Right cardiac atrium (tissue), 5 donors: ENCODE measurements around the gene ZSCAN22. TPM values are rescaled to one million over a fixed set of nuclear protein-coding genes. Genes with fewer than 3 reads are reported as not detected.
A peak's percentile ranks its signal among the peaks of the same experiment; 100 is the strongest.
"Not testable (repeated sequence)": the region's sequence is repeated elsewhere in the genome, so short reads cannot be mapped to it uniquely, and the experiment has no call there.

Experiments
- ATAC-seq, 2 donors: fragments of 200-7000 bp; cut with Tn5 transposase; one replicate each; pipeline versions ENCODE4 v1.8.0 to v1.9.1; 2020; ENCODE audit warnings: moderate library complexity in 2 of 2, mild to moderate bottlenecking in 1 of 2
- DNase-seq, 3 donors: peaks; one replicate each; pipeline ENCODE4 v3.0.0-alpha.2; 2020
- H3K27ac ChIP-seq: one replicate; pipeline ENCODE4 v1.5.1; 2013; ENCODE audit warnings: mild to moderate bottlenecking, low read length, control low read depth, moderate library complexity
- H3K27me3 ChIP-seq: one replicate; pipeline ENCODE4 v1.6.1; 2013; ENCODE audit not compliant: control insufficient read depth, insufficient read depth
- H3K4me1 ChIP-seq: one replicate; pipeline ENCODE4 v1.6.1; 2013; ENCODE audit warnings: low read length; ENCODE audit not compliant: control insufficient read depth, insufficient read depth
- H3K4me3 ChIP-seq: one replicate; pipeline ENCODE4 v1.5.1; 2013; ENCODE audit warnings: low read length, control low read depth
- H3K9me3 ChIP-seq: one replicate; pipeline ENCODE4 v1.6.1; 2013; ENCODE audit warnings: low read length; ENCODE audit not compliant: control insufficient read depth
- WGBS: extraction: QIAGEN DNeasy Blood & Tissue Kit; methylation state at CpG from one replicate; pipeline ENCODE4 v1.1.7; 2013; 5-methylcytosine and 5-hydroxymethylcytosine counted together
- intact Hi-C, 4 donors: fragments of 100-400 bp; cut with DNase I; formaldehyde crosslinking; loops; one replicate each; pipeline versions ENCODE4 v1.11.0 to v1.14.0; 2022 to 2023
- polyA plus RNA-seq: library from polyadenylated mRNA; stranded (reverse); fragments of 200-250 nt; gene quantifications from one replicate; pipeline ENCODE4 v1.2.3, GENCODE V29; 2013
- total RNA-seq, 4 donors: library from RNA; stranded (reverse); fragmentation: NEBNext Ultra II Directional; extraction: Animal tissue kit (Norgen Biotek cat#: 25700); gene quantifications; one replicate each; pipeline ENCODE4 v1.2.1, GENCODE V29; 2021
- donor health status: healthy with polysubstance abuse.
- donor health status: DM: no; HTN: yes; CAD: no.
- donor health status: DM: no; HTN: no; CAD: no.
- donor health status: DM: no; HTN: yes; CAD: no; lungs with severe emphysema.
- donor health status: DM: yes; HTN: yes; CAD: no.

ZSCAN22 gene
- total and polyA plus RNA-seq, 5 donors: 0.79 to 2.1 (median 1.9) TPM

- no peak for ATAC-seq
- Histone ChIP-seq H3K4me3 (no peak overlapping the region), H3K27ac (no peak overlapping the region), H3K4me1 (no peaks in the 10 kb centered on the region), H3K27me3 (no peaks in the 10 kb centered on the region), H3K9me3 (no peaks in the 10 kb centered on the region)
- no peak for DNase-seq
- WGBS: 99% methylated on average over 11 of the region's 11 CpGs
- intact Hi-C loops: no loop called here
These were observed 11.5 kb downstream of the ZSCAN22 start for GRCh38 chr19:58338336-58338735.

DNA sequence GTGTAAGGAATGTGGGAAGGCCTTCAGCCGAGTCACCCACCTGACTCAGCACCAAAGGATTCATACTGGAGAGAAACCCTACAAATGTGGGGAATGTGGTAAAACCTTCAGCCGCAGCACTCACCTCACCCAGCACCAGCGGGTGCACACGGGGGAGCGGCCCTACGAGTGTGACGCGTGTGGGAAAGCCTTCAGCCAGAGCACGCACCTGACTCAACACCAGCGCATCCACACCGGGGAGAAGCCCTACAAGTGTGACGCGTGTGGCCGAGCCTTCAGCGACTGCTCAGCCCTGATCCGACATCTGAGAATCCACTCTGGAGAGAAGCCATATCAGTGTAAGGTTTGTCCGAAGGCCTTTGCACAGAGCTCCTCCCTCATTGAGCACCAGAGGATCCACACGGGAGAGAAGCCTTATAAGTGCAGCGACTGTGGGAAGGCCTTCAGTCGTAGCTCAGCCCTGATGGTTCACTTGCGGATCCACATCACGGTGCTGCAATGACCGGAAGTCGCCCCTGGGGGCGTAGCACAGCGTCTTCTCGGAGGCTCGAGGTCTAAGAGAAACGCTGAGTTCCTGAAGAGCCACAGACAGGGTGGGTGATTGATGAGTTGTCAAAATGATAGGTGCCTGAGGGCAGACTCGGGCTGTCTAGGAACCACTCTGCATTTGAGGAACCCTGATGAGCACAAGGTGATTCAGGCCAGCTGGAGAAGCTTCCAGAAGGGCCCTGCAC is 12.2 kb downstream of the ZSCAN22 start:
- DNase-seq (peak in 1 of 3 donors; percentile 37), ATAC-seq (peak in 1 of 2 donors; percentile 26)
- Histone ChIP-seq H3K9me3 (no peaks in the 10 kb centered on the region), H3K4me3 (no peak overlapping the region), H3K4me1 (no peaks in the 10 kb centered on the region), H3K27me3 (no peaks in the 10 kb centered on the region), H3K27ac (no peak overlapping the region)
- 76% methylated on average over 30 of the region's 30 CpGs for WGBS
- intact Hi-C loops: no loop called here

DNA sequence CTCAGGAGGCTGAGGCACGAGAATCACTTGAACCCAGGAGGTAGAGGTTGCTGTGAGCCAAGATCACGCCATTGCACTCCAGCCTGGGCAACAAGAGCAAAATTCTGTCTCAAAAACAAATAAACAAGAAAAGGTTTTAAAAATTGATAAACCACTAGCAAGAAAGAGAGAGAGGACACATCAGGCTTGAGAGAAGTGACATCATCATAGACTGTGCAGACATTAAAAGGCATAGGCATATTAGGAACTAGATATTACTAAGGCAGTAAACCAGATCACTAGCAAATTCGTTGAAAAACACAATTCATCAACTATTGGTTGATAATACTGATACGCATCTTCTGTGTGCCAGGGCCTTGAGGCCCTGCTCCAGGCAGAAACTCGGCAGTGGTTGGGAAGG is 18.8 kb downstream of the ZSCAN22 start:
- no peak overlapping the region for H3K27ac ChIP-seq
- no peak overlapping the region for H3K4me3 ChIP-seq
- intact Hi-C loops: no loop called here
- DNase-seq (no peak), ATAC-seq (no peak)
- H3K4me1 ChIP-seq: no peaks in the 10 kb centered on the region
- H3K9me3 ChIP-seq: no peaks in the 10 kb centered on the region
- WGBS: 70% methylated on average over 5 of the region's 5 CpGs
- H3K27me3 ChIP-seq: no peaks in the 10 kb centered on the region

DNA sequence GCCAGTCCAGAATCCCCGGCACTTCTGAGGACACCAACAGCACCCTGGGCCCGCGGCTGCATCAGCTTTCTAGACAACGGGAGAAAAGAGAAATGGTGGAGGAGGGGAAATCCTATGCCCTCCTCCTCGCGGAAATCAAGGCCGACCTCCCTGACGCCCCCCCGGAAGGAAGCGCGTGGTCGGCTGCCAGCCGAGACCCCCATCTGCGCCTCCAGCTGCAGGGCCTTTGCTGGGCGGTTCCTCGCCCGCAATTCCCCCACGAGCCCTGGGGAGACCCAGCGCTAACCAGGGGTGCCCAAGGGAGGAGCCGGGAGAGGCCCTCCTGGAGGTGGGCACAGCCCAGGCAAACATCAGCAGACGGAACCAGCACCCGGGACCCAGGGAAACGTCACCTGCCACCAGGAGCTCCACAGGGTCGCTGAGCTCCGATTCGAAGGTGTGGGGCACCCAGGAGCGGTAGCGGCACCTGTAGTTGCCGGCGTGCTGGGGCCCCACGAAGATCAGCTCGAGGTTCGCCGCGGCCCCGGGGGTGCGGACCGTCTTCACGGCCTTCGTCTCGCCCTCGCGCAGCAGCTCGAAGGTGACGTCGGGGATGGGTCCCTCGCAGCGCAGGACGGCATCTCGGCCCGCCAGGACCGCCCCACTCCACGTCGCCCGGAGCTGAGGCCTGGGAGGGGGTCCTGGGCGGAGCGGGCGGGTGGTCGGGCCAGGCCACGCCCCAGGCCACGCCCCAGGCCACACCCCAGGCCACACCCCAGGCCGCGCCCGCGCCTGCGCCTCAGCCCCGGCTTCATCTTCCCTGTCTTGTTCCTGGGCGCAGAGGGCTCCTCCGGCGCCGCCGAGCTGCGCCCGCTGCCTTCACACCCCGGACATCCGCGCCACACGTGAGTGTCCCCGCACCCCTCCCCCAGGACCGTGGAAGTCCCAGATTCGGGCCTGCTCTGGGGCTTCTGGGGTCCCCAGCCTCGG is 20.5 kb downstream of the ZSCAN22 start:
- Histone ChIP-seq H3K9me3 (no peaks in the 10 kb centered on the region), H3K4me3 (peak overlapping the region; percentile 33), H3K27me3 (no peaks in the 10 kb centered on the region), H3K27ac (peak overlapping the region; percentile 1), H3K4me1 (no peaks in the 10 kb centered on the region)
- intact Hi-C loops: no loop called here
- WGBS: 2% methylated on average over 82 of the region's 82 CpGs
- DNase-seq (peak; percentile 59 to 86 (median 85)), ATAC-seq (peak; percentile 94 to 95)

GRCh38 chr19:58348080-58348479 is 21.3 kb downstream of the ZSCAN22 start:
- H3K27me3 ChIP-seq, H3K4me1 ChIP-seq, H3K27ac ChIP-seq, intact Hi-C loops, H3K9me3 ChIP-seq, ATAC-seq: not testable (repeated sequence)
- DNase-seq: peak in 2 of 3 donors; percentile 18 to 47
- WGBS: 36% methylated on average over 12 of the region's 12 CpGs
- H3K4me3 ChIP-seq: peak overlapping the region; percentile 33

DNA sequence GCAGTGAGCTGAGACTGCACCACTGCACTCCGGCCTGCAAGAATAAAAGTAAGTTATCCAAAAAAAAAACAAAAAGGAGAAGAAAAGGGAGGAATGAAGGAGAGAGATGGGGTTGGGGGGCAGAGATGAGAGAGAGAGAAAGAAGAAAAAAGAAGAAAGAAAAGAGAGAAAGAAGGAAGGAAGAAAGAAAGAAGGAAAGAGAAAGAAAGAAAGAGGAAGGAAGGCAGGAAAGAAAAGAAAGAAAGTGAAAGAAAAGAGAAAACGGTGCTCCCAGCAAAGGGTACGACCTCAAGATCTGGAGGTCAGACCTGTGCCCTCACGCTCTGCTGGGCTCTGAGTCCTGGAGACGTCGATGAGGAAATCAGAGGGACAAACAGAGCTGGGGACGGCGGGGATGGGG is 22.8 kb downstream of the ZSCAN22 start:
- no peak for DNase-seq
- ATAC-seq: no peak
- no peak overlapping the region for H3K4me3 ChIP-seq
- H3K9me3 ChIP-seq: no peaks in the 10 kb centered on the region
- intact Hi-C loops: no loop called here
- no peak overlapping the region for H3K27ac ChIP-seq
- 39% methylated on average over 8 of the region's 8 CpGs for WGBS
- no peaks in the 10 kb centered on the region for H3K27me3 ChIP-seq
- no peaks in the 10 kb centered on the region for H3K4me1 ChIP-seq

DNA sequence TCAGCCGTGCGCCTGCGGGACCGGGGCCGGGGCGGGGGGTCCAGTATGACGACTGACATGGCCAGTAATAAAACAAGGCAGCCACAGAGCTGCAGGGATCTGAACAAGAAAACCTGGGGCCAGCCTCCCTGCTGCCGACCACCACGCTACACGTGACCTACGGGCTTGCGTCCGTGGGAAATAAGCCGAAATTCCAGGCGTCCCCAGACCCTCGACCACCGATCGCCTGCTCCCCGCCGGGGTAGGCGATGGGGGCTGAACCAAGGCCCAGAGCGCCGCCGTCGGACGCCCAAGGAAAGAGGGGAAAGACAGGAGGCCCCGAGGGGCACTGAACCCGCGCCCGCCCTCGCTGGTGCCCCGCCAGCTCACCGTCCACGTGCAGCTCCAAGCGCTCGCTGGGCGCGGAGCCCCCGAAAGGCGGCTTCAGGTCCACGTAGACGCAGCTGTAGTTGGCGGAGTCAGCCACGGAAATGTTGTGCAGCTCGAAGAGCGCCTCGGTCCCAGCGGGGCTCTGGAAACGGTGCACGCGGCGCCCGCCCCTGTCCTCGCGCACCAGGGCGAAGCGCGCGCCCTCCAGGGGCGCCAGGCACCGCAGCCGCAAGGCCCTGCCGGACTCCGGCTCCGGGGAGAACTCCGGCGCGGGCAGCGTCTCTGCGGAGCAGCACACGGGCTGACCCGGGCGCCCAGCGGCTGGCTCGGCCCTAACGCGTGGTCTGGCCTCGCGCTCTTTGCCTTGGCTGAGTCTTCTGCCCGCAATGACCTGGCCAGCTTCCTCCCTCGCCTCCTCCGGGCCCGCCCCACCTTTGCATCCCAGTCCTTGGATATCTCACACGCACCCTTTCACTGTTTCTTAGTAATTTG is 23.4 kb downstream of the ZSCAN22 start:
- Histone ChIP-seq H3K27ac (no peak overlapping the region), H3K4me1 (no peaks in the 10 kb centered on the region), H3K9me3 (no peaks in the 10 kb centered on the region), H3K4me3 (no peak overlapping the region), H3K27me3 (no peaks in the 10 kb centered on the region)
- DNase-seq (peak in 2 of 3 donors; percentile 56 to 57), ATAC-seq (no peak)
- intact Hi-C loops: no loop called here
- WGBS: 15% methylated on average over 84 of the region's 84 CpGs

- 59% methylated on average over 34 of the region's 34 CpGs for WGBS
- Histone ChIP-seq H3K4me3 (no peak overlapping the region), H3K4me1 (no peaks in the 10 kb centered on the region), H3K9me3 (no peaks in the 10 kb centered on the region), H3K27ac (no peak overlapping the region), H3K27me3 (no peaks in the 10 kb centered on the region)
- ATAC-seq: no peak
- peak in 2 of 3 donors; percentile 38 to 41 for DNase-seq
- intact Hi-C loops: no loop called here
These were observed 24.2 kb downstream of the ZSCAN22 start for GRCh38 chr19:58350871-58351557.

GRCh38 chr19:58351558-58351878 is 24.7 kb downstream of the ZSCAN22 start:
- no peaks in the 10 kb centered on the region for H3K9me3 ChIP-seq
- DNase-seq (peak in 2 of 3 donors; percentile 9 to 37), ATAC-seq (no peak)
- intact Hi-C loops: no loop called here
- H3K4me1 ChIP-seq: no peaks in the 10 kb centered on the region
- H3K27me3 ChIP-seq: no peaks in the 10 kb centered on the region
- no peak overlapping the region for H3K4me3 ChIP-seq
- no peak overlapping the region for H3K27ac ChIP-seq
- 89% methylated on average over 9 of the region's 9 CpGs for WGBS

DNA sequence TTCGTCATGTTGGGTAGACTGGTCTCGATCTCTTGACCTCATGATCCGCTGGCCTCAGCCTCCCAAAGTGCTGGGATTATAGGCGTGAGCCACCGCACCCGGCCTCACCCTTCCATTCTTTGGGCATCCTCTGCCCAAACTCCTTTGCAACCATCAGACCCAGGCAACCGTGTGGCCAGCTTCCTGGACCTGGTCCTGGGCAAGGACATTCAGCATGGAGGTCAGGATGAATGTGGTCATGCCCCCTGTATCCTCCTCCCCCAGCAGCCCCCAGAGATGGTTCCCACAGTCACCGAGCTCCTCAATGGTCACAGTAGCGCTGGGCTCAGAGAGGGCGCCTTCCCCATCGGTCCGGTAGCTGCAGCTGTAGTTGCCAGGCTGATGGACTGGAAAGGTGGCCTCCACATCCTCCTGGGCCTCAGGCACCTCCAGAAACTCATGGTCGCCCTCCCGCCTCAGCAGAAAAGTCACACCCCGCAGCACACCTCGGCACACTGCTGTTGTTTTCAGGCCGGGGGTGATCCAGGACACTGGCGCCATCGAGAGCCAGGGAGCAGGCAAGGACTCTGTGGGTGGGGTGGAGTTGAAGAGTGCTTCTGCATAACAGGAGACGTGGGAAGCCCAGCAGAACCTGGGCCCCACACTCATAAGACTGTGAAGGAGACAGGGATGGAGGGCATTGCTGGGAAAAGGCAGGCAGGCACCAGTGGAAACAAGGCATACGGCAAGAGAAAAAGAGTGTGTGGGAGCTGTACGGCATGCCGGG is 25.4 kb downstream of the ZSCAN22 start:
- H3K27me3 ChIP-seq: no peaks in the 10 kb centered on the region
- peak in 2 of 3 donors; percentile 13 to 20 for DNase-seq
- peaks cover 6% of the 10 kb centered on the region for H3K4me1 ChIP-seq
- no peak overlapping the region for H3K27ac ChIP-seq
- ATAC-seq: no peak
- intact Hi-C loops: no loop called here
- WGBS: 85% methylated on average over 23 of the region's 23 CpGs
- no peak overlapping the region for H3K4me3 ChIP-seq
- H3K9me3 ChIP-seq: no peaks in the 10 kb centered on the region
